HepG2 (cell line): ENCODE measurements around the gene ZNF3. TPM values are rescaled to one million over a fixed set of nuclear protein-coding genes. Genes with fewer than 3 reads are reported as not detected.
A peak's percentile ranks its signal among the peaks of the same experiment; 100 is the strongest.

Source experiments
- JUND ChIP-seq: sonication (generic); formaldehyde crosslinking; IDR thresholded peaks from 2 replicates; pipeline ENCODE4 v1.8.0; 2022; ENCODE audit warnings: mild to moderate bottlenecking, missing genetic modification reagents
- NFE2L1 ChIP-seq: sonication (generic); formaldehyde crosslinking; IDR thresholded peaks from 2 replicates; pipeline ENCODE4 v1.4.0; 2020; ENCODE audit warnings: missing genetic modification reagents, mild to moderate bottlenecking, borderline replicate concordance
- PHF21A ChIP-seq: sonication (generic); formaldehyde crosslinking; IDR thresholded peaks from 2 replicates; pipeline ENCODE4 v1.5.0; 2020; ENCODE audit warnings: mild to moderate bottlenecking, missing genetic modification reagents
- TAF15 ChIP-seq: fragments of 200-400 bp; formaldehyde crosslinking; IDR thresholded peaks from one replicate; pipeline ENCODE4 v1.6.1; 2018; ENCODE audit warnings: mild to moderate bottlenecking, low read depth, low read length; ENCODE audit not compliant: poor library complexity, severe bottlenecking
- TBL1XR1 ChIP-seq: fragments of 150-350 bp; IDR thresholded peaks from 2 replicates; pipeline ENCODE4 v1.6.1; 2014; ENCODE audit warnings: borderline replicate concordance, low read length; ENCODE audit not compliant: partially characterized antibody
- ZBTB39 ChIP-seq: sonication (generic); formaldehyde crosslinking; IDR thresholded peaks from 2 replicates; pipeline ENCODE4 v1.5.0; 2020; ENCODE audit warnings: missing genetic modification reagents
- ZFP91 ChIP-seq: sonication (generic); formaldehyde crosslinking; IDR thresholded peaks from 2 replicates; pipeline ENCODE4 v1.9.0; 2022; ENCODE audit warnings: missing genetic modification reagents, mild to moderate bottlenecking, borderline replicate concordance
- ZNF232 ChIP-seq: sonication (generic); formaldehyde crosslinking; IDR thresholded peaks from 2 replicates; pipeline ENCODE4 v1.4.0; 2020; ENCODE audit warnings: missing genetic modification reagents, borderline replicate concordance
- ZNF607 ChIP-seq: sonication (generic); formaldehyde crosslinking; IDR thresholded peaks from 2 replicates; pipeline ENCODE4 v1.5.1; 2020; ENCODE audit warnings: missing genetic modification reagents, mild to moderate bottlenecking, borderline replicate concordance
- ZNF724P ChIP-seq: sonication (generic); formaldehyde crosslinking; IDR thresholded peaks from 2 replicates; pipeline ENCODE4 v1.8.0; 2022; ENCODE audit warnings: missing genetic modification reagents, borderline replicate concordance
- ZNF761 ChIP-seq: sonication (generic); formaldehyde crosslinking; conservative IDR thresholded peaks from 2 replicates; pipeline ENCODE4 v1.4.0; 2020; ENCODE audit warnings: mild to moderate bottlenecking, missing genetic modification reagents
- polyA plus RNA-seq, 8 experiments: library from polyadenylated mRNA; depleted of rRNA in 3 of 8; stranded (reverse) in 7 of 8; unstranded in 1 of 8; fragments of >200 nt; fragmentation: Illumina TruSeq in 4 of 8; extraction: Trizol in 4 of 8; gene quantifications; 2 replicates each; pipeline versions ENCODE4 v1.2.1 to v1.2.3, GENCODE V29; 2011 to 2016; ENCODE audit warnings: low read depth in 4 of 8, missing spikeins in 1 of 8, mixed read lengths in 1 of 8; ENCODE audit not compliant: insufficient read depth in 1 of 8
- total RNA-seq, 5 experiments: library from RNA; depleted of rRNA; stranded (reverse); fragments of >200 nt; fragmentation: Illumina TruSeq; extraction: Trizol; gene quantifications; 2 replicates each; pipeline ENCODE4 v1.2.3, GENCODE V29; 2016; ENCODE audit warnings: low read depth in 1 of 5

ZNF3 gene
- total and polyA plus RNA-seq, 2 of the 13 experiments (the other 11 are each of a cell fraction or from before 2014, with no cell fraction given) = 33.7 to 56.9 TPM

GRCh38 chr7:100126931-100127865, 45.7 kb upstream of the ZNF3 start, which contains the start of gene MBLAC1 (continued):
- peak; percentile 71 for TF ChIP-seq ZFP91 (CRISPR knock-in tag)
- TF ChIP-seq ZNF761 (CRISPR knock-in tag) = 0 out of 2 replicates have a peak, but pooled peaks have one; percentile 34
- no peak for TF ChIP-seq NFE2L1 (CRISPR knock-in tag)
- no peak for TF ChIP-seq JUND (CRISPR knock-in tag)
- no peak for TF ChIP-seq ZNF724P
- peak; percentile 41; the same call in 1 of the 2 replicates for TF ChIP-seq ZBTB39 (CRISPR knock-in tag)
- TF ChIP-seq PHF21A = peak; percentile 36; the same call in 1 of the 2 replicates
- peak; percentile 83 for TF ChIP-seq TAF15
- no peak for TF ChIP-seq ZNF232 (CRISPR knock-in tag)
- no peak for TF ChIP-seq TBL1XR1
- TF ChIP-seq ZNF607 (CRISPR knock-in tag) = no peak; the same call in 1 of the 2 replicates
